NCI-H1694 treated with DMSO at 0.1 percent for 48 hours (cell line): ENCODE results near the gene PIP5K1C.

ENCODE experiments used
- DNase-seq: peaks from one replicate; lab custom pipeline; 2025; lab: John Stamatoyannopoulos, UW

The PIP5K1C gene

GRCh38 chr19:3694361-3695123 is 5.7 kb downstream of the PIP5K1C start:
- no peak for DNase-seq

GRCh38 chr19:3693025-3693925 is 7.0 kb downstream of the PIP5K1C start:
- DNase-seq = no peak

GRCh38 chr19:3692141-3693024 is 7.9 kb downstream of the PIP5K1C start:
- DNase-seq = no peak

- no peak for DNase-seq
Observed at GRCh38 chr19:3691726-3692125, 8.5 kb downstream of the PIP5K1C start.

- DNase-seq = no peak
Observed at GRCh38 chr19:3691372-3691716, 8.9 kb downstream of the PIP5K1C start.

GRCh38 chr19:3690551-3691371 is 9.5 kb downstream of the PIP5K1C start:
- no peak for DNase-seq

GRCh38 chr19:3687774-3688706 is 12.2 kb downstream of the PIP5K1C start:
- no peak for DNase-seq

DNA sequence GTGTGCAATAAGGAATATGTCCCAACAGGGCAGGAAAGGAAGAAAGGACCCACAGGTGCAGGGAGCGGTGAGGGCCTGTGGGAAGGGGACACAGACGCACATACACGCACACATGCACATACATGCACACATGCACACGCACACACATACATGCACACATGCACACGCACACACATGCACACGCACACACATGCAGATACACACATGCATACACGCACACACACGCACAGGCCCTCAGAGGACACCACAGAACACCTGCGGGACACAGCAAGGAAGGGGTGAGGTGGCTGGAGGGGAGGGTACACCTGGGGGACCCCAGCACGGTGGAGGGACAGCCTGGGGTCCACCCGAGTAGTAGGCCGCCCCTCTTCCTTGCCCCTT is 12.9 kb downstream of the PIP5K1C start:
- no peak for DNase-seq

DNA sequence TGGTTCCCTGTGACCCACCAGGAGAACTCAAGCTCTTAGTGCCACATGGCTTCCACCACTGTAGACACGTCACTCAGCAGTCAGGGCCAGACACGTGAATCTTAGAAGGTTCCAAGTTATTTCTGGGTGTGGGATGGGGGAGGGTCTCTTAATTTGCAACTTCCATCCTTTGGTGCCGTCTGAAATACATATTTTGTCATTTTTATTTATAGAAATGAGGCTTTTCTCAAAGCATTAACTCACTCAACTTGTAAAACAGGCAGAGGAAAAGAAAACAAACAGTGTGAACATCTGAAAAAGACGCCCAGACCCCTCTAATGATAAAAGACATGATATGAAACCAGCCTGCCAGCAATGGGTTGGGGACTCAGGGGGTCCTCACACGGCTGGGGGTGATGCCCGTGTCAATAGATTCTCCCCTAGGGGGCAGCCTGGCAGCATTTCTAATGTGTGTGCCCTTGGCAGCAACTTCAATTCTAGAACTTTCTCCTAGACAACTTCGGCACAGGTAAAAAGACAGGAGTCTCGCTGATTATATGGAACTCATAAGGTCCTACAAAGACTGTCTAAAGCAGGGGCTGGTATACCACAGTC is 15.4 kb downstream of the PIP5K1C start:
- DNase-seq = no peak

- DNase-seq = no peak
Observed at GRCh38 chr19:3684054-3684816, 16.0 kb downstream of the PIP5K1C start.

GRCh38 chr19:3683405-3684053 is 16.7 kb downstream of the PIP5K1C start:
- no peak for DNase-seq

GRCh38 chr19:3682741-3683404 is 17.4 kb downstream of the PIP5K1C start:
- no peak for DNase-seq

DNA sequence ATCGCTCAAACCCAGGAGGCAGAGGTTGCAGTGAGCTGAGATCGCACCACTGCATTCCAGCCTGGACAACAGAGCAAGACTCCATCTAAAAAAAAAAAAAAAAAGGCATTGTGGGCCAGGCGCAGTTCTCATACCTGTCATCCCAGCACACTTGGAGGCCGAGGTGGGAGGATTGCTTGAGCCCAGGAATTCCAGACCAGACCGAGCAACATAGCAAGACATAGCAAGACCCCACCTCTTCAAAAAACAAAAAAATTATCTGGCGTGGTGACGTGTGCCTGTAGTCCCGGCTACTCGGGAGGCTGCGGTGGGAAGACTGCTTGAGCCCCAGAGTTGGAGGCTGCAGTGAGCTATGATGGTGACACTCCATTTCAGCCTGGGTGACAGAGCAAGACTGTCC is 18.0 kb downstream of the PIP5K1C start:
- DNase-seq = no peak

DNA sequence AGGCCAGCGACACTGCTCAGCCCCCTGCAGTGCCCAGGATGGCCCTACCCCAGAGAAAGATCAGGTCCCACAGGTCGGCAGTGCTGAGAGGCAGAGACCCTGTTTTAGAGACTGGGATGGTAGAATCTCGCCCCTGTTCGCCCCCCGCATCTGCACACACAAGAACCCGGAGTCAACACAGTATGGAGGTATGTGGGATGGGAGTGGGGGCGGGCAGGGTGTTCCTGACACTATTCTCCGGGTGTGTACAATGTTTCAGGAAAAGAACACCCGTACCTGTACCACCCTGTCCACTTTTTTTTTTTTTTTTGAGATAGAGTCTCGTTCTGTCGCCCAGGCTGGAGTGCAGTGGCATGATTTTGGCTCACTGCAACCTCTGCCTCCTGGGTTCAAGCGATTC is 19.3 kb downstream of the PIP5K1C start:
- DNase-seq = no peak

- no peak for DNase-seq
Observed at GRCh38 chr19:3679581-3679980, 20.7 kb downstream of the PIP5K1C start.

DNA sequence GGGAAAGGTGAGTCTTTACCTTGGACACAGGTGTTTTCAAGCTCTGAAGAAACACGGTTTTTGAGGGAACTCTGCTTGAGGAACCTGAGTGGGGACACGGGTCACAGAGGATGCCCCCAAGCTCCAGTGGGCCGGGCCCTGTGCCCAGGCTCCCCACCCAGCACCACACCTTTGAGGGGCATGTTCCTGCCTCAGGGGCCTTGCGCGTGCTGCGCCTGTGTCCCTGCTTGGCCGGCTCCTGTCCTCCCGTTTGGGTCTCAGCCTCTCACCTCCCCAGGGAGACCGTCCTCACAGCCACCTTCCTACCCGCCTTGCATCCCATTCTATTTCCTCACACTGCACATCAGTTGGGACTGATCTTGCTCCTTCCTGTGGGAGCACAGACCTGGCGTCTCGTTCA is 21.1 kb downstream of the PIP5K1C start:
- DNase-seq = no peak

GRCh38 chr19:3678188-3678587 is 22.1 kb downstream of the PIP5K1C start:
- no peak for DNase-seq
